Large intestine (tissue), 3 donors: ENCODE measurements around the gene ZAR1L. TPM values are rescaled to one million over a fixed set of nuclear protein-coding genes. Genes with fewer than 3 reads are reported as not detected.

Source experiments
- DNase-seq, 2 donors: peaks; one replicate each; pipeline versions ENCODE4 v3.0.0 to v3.0.0-alpha.2; 2013
- H3K27ac ChIP-seq: one replicate; pipeline ENCODE4 v1.5.1; 2013; ENCODE audit warnings: low read length
- H3K27me3 ChIP-seq: 2 replicates; pipeline ENCODE4 v1.6.1; 2013; ENCODE audit warnings: low read length; ENCODE audit not compliant: control insufficient read depth, insufficient read depth
- H3K36me3 ChIP-seq: 2 replicates; pipeline ENCODE4 v1.6.1; 2013; ENCODE audit warnings: low read length; ENCODE audit not compliant: control insufficient read depth, insufficient read depth
- H3K4me1 ChIP-seq: one replicate; pipeline ENCODE4 v1.6.1; 2013; ENCODE audit warnings: low read length; ENCODE audit not compliant: control insufficient read depth, insufficient read depth
- H3K4me3 ChIP-seq: one replicate; pipeline ENCODE4 v1.5.1; 2013; ENCODE audit warnings: low read length
- H3K9me3 ChIP-seq: one replicate; pipeline ENCODE4 v1.6.1; 2013; ENCODE audit warnings: mild to moderate bottlenecking, low read depth, low read length, moderate library complexity; ENCODE audit not compliant: control insufficient read depth
- WGBS: methylation state at CpG from one replicate; pipeline ENCODE4 v1.1.5; 2013; ENCODE audit warnings: low lambda C conversion rate; ENCODE audit not compliant: insufficient coverage; 5-methylcytosine and 5-hydroxymethylcytosine counted together
- polyA plus RNA-seq: library from polyadenylated mRNA; unstranded; fragments of 120-200 nt; gene quantifications from one replicate; pipeline ENCODE4 v1.2.1, GENCODE V29; 2013

ZAR1L gene
- polyA plus RNA-seq, 1 donor = not detected

DNA sequence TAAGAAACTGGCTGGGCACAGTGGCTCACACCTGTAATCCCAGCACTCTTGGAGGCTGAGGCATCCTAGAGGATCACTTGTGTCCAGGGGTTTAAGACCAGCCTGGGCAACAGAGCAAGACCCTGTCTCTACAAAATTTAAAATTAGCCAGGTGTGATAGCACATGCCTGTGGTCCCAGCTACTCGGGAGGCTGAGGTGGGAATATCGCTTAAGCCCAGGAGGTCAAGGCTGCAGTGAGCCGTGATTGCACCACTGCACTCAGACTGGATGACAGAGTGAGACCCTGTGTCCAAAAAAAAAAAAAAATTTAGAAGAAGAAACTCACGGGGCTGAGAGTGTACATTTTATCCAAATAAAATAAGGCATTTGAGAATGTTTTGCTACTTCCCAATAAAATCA, 58.9 kb downstream of the ZAR1L start:
- no peaks in the 10 kb centered on the region for H3K36me3 ChIP-seq
- H3K4me1 ChIP-seq = peaks cover 23% of the 10 kb centered on the region
- no peaks in the 10 kb centered on the region for H3K9me3 ChIP-seq
- H3K27ac ChIP-seq = no peak overlapping the region
- H3K27me3 ChIP-seq = no peaks in the 10 kb centered on the region
- H3K4me3 ChIP-seq = no peak overlapping the region
- WGBS = no CpG with 5 or more reads among the region's 4 CpGs
- no peak for DNase-seq

DNA sequence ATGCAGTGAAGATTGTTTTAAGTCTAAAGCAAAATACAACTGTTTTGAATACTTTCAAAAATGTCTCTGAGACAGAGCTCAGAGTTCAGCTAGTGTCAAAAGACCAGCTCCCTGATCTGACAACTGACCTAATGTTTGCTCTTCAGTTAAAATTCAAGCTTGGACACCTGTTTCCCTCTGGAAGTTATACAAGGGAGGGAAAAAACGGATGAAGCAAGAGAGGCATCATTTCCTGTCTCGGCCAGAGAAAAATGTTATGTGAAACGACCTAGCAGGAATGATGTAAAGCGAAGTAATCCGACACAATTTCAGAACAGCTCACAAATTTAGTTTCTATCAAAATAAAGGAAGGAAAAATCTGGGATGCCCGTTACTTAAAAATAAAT, 59.4 kb downstream of the ZAR1L start:
- Histone ChIP-seq H3K27ac (peak overlapping the region; percentile 5), H3K4me1 (peaks cover 18% of the 10 kb centered on the region)
- 29% methylated on average over 4 of the region's 6 CpGs for WGBS

DNA sequence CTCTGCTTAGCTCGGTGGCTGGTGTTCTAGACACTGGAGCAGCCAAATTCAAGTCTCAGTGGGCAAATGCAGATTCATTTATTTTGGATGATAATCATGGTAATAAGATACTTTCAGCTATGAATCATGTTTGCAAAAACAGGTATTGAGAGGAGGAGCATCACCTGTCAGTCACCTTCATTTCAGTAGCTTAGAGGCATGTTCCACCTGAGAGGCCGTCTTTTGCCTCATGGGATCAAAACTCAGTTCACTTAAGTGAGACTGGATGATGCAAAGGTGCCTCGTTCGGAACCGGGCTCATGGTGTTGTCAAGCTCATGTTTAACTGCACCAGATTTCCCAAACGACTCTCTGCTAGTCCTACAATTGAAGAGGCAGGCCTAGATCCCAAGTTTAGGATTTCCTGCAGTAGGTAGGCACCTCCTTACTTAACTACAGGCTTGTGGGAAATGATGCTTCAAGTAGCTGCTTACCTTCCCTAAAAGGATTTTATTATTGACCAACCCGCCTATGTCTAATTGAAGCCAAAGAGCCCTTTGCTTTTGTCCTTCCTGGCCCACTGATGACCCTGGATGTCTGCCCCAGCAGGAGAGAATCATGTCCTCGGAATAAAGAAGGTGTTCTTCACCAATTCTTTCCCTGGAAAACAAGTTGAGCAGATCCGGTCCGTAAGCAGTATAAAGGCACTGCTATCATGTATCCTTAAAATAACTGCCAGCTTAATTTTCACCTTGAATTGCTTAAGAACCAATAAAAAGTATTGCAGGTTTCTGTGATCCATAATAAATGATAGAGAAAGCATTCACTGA, 60.0 kb downstream of the ZAR1L start:
- Histone ChIP-seq H3K4me1 (peaks cover 15% of the 10 kb centered on the region), H3K27ac (peak overlapping the region; percentile 5), H3K36me3 (no peaks in the 10 kb centered on the region), H3K27me3 (no peaks in the 10 kb centered on the region), H3K4me3 (no peak overlapping the region), H3K9me3 (no peaks in the 10 kb centered on the region)
- no peak for DNase-seq
- no CpG with 5 or more reads among the region's 10 CpGs for WGBS

More for the DNA sequence above, 59.4 kb downstream of the ZAR1L start:
- Histone ChIP-seq H3K4me3 (no peak overlapping the region), H3K36me3 (no peaks in the 10 kb centered on the region), H3K9me3 (no peaks in the 10 kb centered on the region), H3K27me3 (no peaks in the 10 kb centered on the region)
- peak; percentile 40 to 62 for DNase-seq

DNA sequence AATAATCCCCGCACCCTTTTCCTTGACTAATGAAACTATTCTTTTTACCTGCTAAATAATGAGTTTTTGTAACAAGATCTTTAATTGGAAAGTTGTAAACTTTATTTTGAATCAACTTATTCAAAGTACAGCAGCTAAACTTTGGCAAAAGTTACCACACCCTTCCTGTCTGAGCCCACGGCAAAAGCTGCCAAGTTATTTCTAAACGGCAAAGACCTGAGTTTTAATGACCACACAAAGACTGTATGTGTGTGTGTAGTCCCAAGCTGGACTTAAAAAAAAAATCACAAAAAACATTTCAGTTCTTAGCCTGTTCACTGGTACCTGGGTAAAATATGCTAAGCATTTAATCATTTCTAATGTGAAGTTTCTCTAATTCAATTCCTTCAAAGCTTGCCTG, 60.7 kb downstream of the ZAR1L start:
- Histone ChIP-seq H3K9me3 (no peaks in the 10 kb centered on the region), H3K4me1 (peaks cover 15% of the 10 kb centered on the region), H3K27me3 (no peaks in the 10 kb centered on the region), H3K36me3 (peaks cover 1% of the 10 kb centered on the region), H3K4me3 (no peak overlapping the region), H3K27ac (no peak overlapping the region)
- WGBS = 80% methylated on average over 1 of the region's 3 CpGs
- DNase-seq = no peak

DNA sequence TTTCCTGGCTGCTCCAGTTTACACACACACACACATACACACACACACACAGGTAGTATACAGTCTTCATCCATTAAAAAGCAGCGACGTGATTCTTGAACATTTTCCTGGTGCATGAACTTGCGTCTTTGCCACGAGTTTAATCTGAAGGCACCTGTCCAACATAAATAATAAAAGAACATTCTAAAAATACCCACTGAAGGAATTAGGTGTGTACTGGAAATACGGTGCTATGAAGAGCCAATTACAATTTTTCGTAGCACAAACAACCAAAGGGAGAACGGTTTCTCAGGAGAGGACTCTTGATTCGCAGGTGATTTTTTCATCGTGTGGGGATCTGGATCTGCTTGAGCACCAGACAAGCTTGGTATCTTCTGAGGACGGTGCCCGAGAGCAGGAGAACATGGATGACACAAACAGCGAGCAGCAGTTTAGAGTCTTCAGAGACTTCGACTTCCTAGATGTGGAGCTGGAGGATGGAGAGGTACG, 61.2 kb downstream of the ZAR1L start:
- Histone ChIP-seq H3K9me3 (no peaks in the 10 kb centered on the region), H3K4me1 (peaks cover 12% of the 10 kb centered on the region), H3K27me3 (no peaks in the 10 kb centered on the region), H3K4me3 (no peak overlapping the region), H3K27ac (no peak overlapping the region), H3K36me3 (peaks cover 2% of the 10 kb centered on the region)
- 94% methylated on average over 2 of the region's 14 CpGs for whole genome bisulfite sequencing
- DNase-seq = no peak

Other genes starting within 250 kb of the ZAR1L start
- 3.4 TPM for gene BRCA2, start 145 bp upstream of the ZAR1L start, polyA plus RNA-seq
- gene N4BP2L1, start 112.8 kb upstream of the ZAR1L start, polyA plus RNA-seq = 17.6 TPM
- 180 TPM for gene N4BP2L2, start 223.4 kb upstream of the ZAR1L start, polyA plus RNA-seq